ENCODE measurements around the gene DEFB108B.
"Not testable (repeated sequence)": the region's sequence is repeated elsewhere in the genome, so short reads cannot be mapped to it uniquely, and the experiment has no call there.

Gene DEFB108B

GRCh38 chr11:71821539-71821938, 11.5 kb upstream of the DEFB108B start:
- not testable (repeated sequence) for H3K9me3 ChIP-seq (ENCODE audit: control insufficient read depth in 2 of 2, low read length in 2 of 2); H3K36me3 ChIP-seq (ENCODE audit: control insufficient read depth in 2 of 2, insufficient read depth in 2 of 2, low read length in 2 of 2); H3K9ac ChIP-seq (ENCODE audit: low read depth in 1 of 2, low read length in 2 of 2); H3K4me1 ChIP-seq (ENCODE audit: control insufficient read depth in 2 of 2, insufficient read depth in 2 of 2, low read length in 2 of 2); H3K27me3 ChIP-seq (ENCODE audit: control insufficient read depth in 2 of 2, insufficient read depth in 2 of 2, low read length in 2 of 2); H3K27ac ChIP-seq (ENCODE audit: low read depth in 2 of 2, low read length in 2 of 2); H3K4me3 ChIP-seq (ENCODE audit: low read length in 2 of 2)

GRCh38 chr11:71829247-71829646, 3.8 kb upstream of the DEFB108B start:
- H3K27me3 ChIP-seq (ENCODE audit: control insufficient read depth in 2 of 2, insufficient read depth in 2 of 2, low read length in 2 of 2); H3K4me1 ChIP-seq (ENCODE audit: control insufficient read depth in 2 of 2, insufficient read depth in 2 of 2, low read length in 2 of 2); H3K36me3 ChIP-seq (ENCODE audit: control insufficient read depth in 2 of 2, insufficient read depth in 2 of 2, low read length in 2 of 2); H3K9ac ChIP-seq (ENCODE audit: low read depth in 1 of 2, low read length in 2 of 2); H3K27ac ChIP-seq (ENCODE audit: low read depth in 2 of 2, low read length in 2 of 2); H3K4me3 ChIP-seq (ENCODE audit: low read length in 2 of 2); H3K9me3 ChIP-seq (ENCODE audit: control insufficient read depth in 2 of 2, low read length in 2 of 2): not testable (repeated sequence)

GRCh38 chr11:71829686-71830085, 3.3 kb upstream of the DEFB108B start:
- H3K4me1 ChIP-seq (ENCODE audit: control insufficient read depth in 2 of 2, insufficient read depth in 2 of 2, low read length in 2 of 2); H3K36me3 ChIP-seq (ENCODE audit: control insufficient read depth in 2 of 2, insufficient read depth in 2 of 2, low read length in 2 of 2); H3K9me3 ChIP-seq (ENCODE audit: control insufficient read depth in 2 of 2, low read length in 2 of 2); H3K4me3 ChIP-seq (ENCODE audit: low read length in 2 of 2); H3K9ac ChIP-seq (ENCODE audit: low read depth in 1 of 2, low read length in 2 of 2); H3K27me3 ChIP-seq (ENCODE audit: control insufficient read depth in 2 of 2, insufficient read depth in 2 of 2, low read length in 2 of 2); H3K27ac ChIP-seq (ENCODE audit: low read depth in 2 of 2, low read length in 2 of 2): not testable (repeated sequence)

GRCh38 chr11:71842720-71843119, 9.7 kb downstream of the DEFB108B start:
- H3K9ac ChIP-seq (ENCODE audit: low read depth in 1 of 2, low read length in 2 of 2); H3K4me1 ChIP-seq (ENCODE audit: control insufficient read depth in 2 of 2, insufficient read depth in 2 of 2, low read length in 2 of 2); H3K36me3 ChIP-seq (ENCODE audit: control insufficient read depth in 2 of 2, insufficient read depth in 2 of 2, low read length in 2 of 2); H3K27ac ChIP-seq (ENCODE audit: low read depth in 2 of 2, low read length in 2 of 2); H3K27me3 ChIP-seq (ENCODE audit: control insufficient read depth in 2 of 2, insufficient read depth in 2 of 2, low read length in 2 of 2); H3K4me3 ChIP-seq (ENCODE audit: low read length in 2 of 2); H3K9me3 ChIP-seq (ENCODE audit: control insufficient read depth in 2 of 2, low read length in 2 of 2): not testable (repeated sequence)

GRCh38 chr11:71843355-71843754, 10.4 kb downstream of the DEFB108B start:
- H3K9me3 ChIP-seq (ENCODE audit: control insufficient read depth in 2 of 2, low read length in 2 of 2); H3K27ac ChIP-seq (ENCODE audit: low read depth in 2 of 2, low read length in 2 of 2): not testable (repeated sequence)

GRCh38 chr11:71843858-71844257, 10.9 kb downstream of the DEFB108B start:
- H3K4me1 ChIP-seq (ENCODE audit: control insufficient read depth in 2 of 2, insufficient read depth in 2 of 2, low read length in 2 of 2): no peaks in the 10 kb centered on the region
- H3K4me3 ChIP-seq (ENCODE audit: low read length in 2 of 2): no peak overlapping the region
- H3K9me3 ChIP-seq (ENCODE audit: control insufficient read depth in 2 of 2, low read length in 2 of 2): no peaks in the 10 kb centered on the region
- H3K27me3 ChIP-seq (ENCODE audit: control insufficient read depth in 2 of 2, insufficient read depth in 2 of 2, low read length in 2 of 2): no peaks in the 10 kb centered on the region
- no peak overlapping the region for H3K27ac ChIP-seq (ENCODE audit: low read depth in 2 of 2, low read length in 2 of 2)
- no peak overlapping the region for H3K9ac ChIP-seq (ENCODE audit: low read depth in 1 of 2, low read length in 2 of 2)
- H3K36me3 ChIP-seq (ENCODE audit: control insufficient read depth in 2 of 2, insufficient read depth in 2 of 2, low read length in 2 of 2): no peaks in the 10 kb centered on the region

More at GRCh38 chr11:71843355-71843754, 10.4 kb downstream of the DEFB108B start:
- H3K27me3 ChIP-seq (ENCODE audit: control insufficient read depth in 2 of 2, insufficient read depth in 2 of 2, low read length in 2 of 2); H3K9ac ChIP-seq (ENCODE audit: low read depth in 1 of 2, low read length in 2 of 2); H3K36me3 ChIP-seq (ENCODE audit: control insufficient read depth in 2 of 2, insufficient read depth in 2 of 2, low read length in 2 of 2); H3K4me1 ChIP-seq (ENCODE audit: control insufficient read depth in 2 of 2, insufficient read depth in 2 of 2, low read length in 2 of 2); H3K4me3 ChIP-seq (ENCODE audit: low read length in 2 of 2): not testable (repeated sequence)

GRCh38 chr11:71853895-71854294, 20.9 kb downstream of the DEFB108B start:
- not testable (repeated sequence) for H3K27me3 ChIP-seq (ENCODE audit: control insufficient read depth in 2 of 2, insufficient read depth in 2 of 2, low read length in 2 of 2); H3K36me3 ChIP-seq (ENCODE audit: control insufficient read depth in 2 of 2, insufficient read depth in 2 of 2, low read length in 2 of 2); H3K27ac ChIP-seq (ENCODE audit: low read depth in 2 of 2, low read length in 2 of 2); H3K4me3 ChIP-seq (ENCODE audit: low read length in 2 of 2); H3K9me3 ChIP-seq (ENCODE audit: control insufficient read depth in 2 of 2, low read length in 2 of 2); H3K9ac ChIP-seq (ENCODE audit: low read depth in 1 of 2, low read length in 2 of 2); H3K4me1 ChIP-seq (ENCODE audit: control insufficient read depth in 2 of 2, insufficient read depth in 2 of 2, low read length in 2 of 2)

- not testable (repeated sequence) for H3K9me3 ChIP-seq (ENCODE audit: control insufficient read depth in 2 of 2, low read length in 2 of 2); H3K36me3 ChIP-seq (ENCODE audit: control insufficient read depth in 2 of 2, insufficient read depth in 2 of 2, low read length in 2 of 2); H3K9ac ChIP-seq (ENCODE audit: low read depth in 1 of 2, low read length in 2 of 2); H3K4me3 ChIP-seq (ENCODE audit: low read length in 2 of 2); H3K4me1 ChIP-seq (ENCODE audit: control insufficient read depth in 2 of 2, insufficient read depth in 2 of 2, low read length in 2 of 2); H3K27me3 ChIP-seq (ENCODE audit: control insufficient read depth in 2 of 2, insufficient read depth in 2 of 2, low read length in 2 of 2); H3K27ac ChIP-seq (ENCODE audit: low read depth in 2 of 2, low read length in 2 of 2)
Observed at GRCh38 chr11:71855880-71856279, 22.9 kb downstream of the DEFB108B start.

- H3K4me3 ChIP-seq (ENCODE audit: low read length in 2 of 2); H3K27me3 ChIP-seq (ENCODE audit: control insufficient read depth in 2 of 2, insufficient read depth in 2 of 2, low read length in 2 of 2); H3K36me3 ChIP-seq (ENCODE audit: control insufficient read depth in 2 of 2, insufficient read depth in 2 of 2, low read length in 2 of 2); H3K9me3 ChIP-seq (ENCODE audit: control insufficient read depth in 2 of 2, low read length in 2 of 2); H3K9ac ChIP-seq (ENCODE audit: low read depth in 1 of 2, low read length in 2 of 2); H3K4me1 ChIP-seq (ENCODE audit: control insufficient read depth in 2 of 2, insufficient read depth in 2 of 2, low read length in 2 of 2); H3K27ac ChIP-seq (ENCODE audit: low read depth in 2 of 2, low read length in 2 of 2): not testable (repeated sequence)
Observed at GRCh38 chr11:71860835-71861234, 27.8 kb downstream of the DEFB108B start.

- not testable (repeated sequence) for H3K27ac ChIP-seq (ENCODE audit: low read depth in 2 of 2, low read length in 2 of 2); H3K27me3 ChIP-seq (ENCODE audit: control insufficient read depth in 2 of 2, insufficient read depth in 2 of 2, low read length in 2 of 2); H3K36me3 ChIP-seq (ENCODE audit: control insufficient read depth in 2 of 2, insufficient read depth in 2 of 2, low read length in 2 of 2); H3K4me3 ChIP-seq (ENCODE audit: low read length in 2 of 2); H3K9ac ChIP-seq (ENCODE audit: low read depth in 1 of 2, low read length in 2 of 2); H3K9me3 ChIP-seq (ENCODE audit: control insufficient read depth in 2 of 2, low read length in 2 of 2); H3K4me1 ChIP-seq (ENCODE audit: control insufficient read depth in 2 of 2, insufficient read depth in 2 of 2, low read length in 2 of 2)
Observed at GRCh38 chr11:71863978-71864627, 31.1 kb downstream of the DEFB108B start.

- not testable (repeated sequence) for H3K27me3 ChIP-seq (ENCODE audit: control insufficient read depth in 2 of 2, insufficient read depth in 2 of 2, low read length in 2 of 2); H3K27ac ChIP-seq (ENCODE audit: low read depth in 2 of 2, low read length in 2 of 2)
Observed at GRCh38 chr11:71867209-71867608, 34.2 kb downstream of the DEFB108B start.

More at GRCh38 chr11:71867209-71867608, 34.2 kb downstream of the DEFB108B start:
- H3K9me3 ChIP-seq (ENCODE audit: control insufficient read depth in 2 of 2, low read length in 2 of 2); H3K9ac ChIP-seq (ENCODE audit: low read depth in 1 of 2, low read length in 2 of 2); H3K4me1 ChIP-seq (ENCODE audit: control insufficient read depth in 2 of 2, insufficient read depth in 2 of 2, low read length in 2 of 2); H3K36me3 ChIP-seq (ENCODE audit: control insufficient read depth in 2 of 2, insufficient read depth in 2 of 2, low read length in 2 of 2); H3K4me3 ChIP-seq (ENCODE audit: low read length in 2 of 2): not testable (repeated sequence)

Measured in mucosa of rectum (tissue), 2 donors.